NCI-H82 treated with DMSO at 0.1 percent for 48 hours (cell line): ENCODE measurements around the gene SMAP1.

Experiments
- DNase-seq: peaks from one replicate; lab custom pipeline; 2025; ENCODE audit not compliant: unreplicated experiment; lab: John Stamatoyannopoulos, UW

The SMAP1 gene

DNA sequence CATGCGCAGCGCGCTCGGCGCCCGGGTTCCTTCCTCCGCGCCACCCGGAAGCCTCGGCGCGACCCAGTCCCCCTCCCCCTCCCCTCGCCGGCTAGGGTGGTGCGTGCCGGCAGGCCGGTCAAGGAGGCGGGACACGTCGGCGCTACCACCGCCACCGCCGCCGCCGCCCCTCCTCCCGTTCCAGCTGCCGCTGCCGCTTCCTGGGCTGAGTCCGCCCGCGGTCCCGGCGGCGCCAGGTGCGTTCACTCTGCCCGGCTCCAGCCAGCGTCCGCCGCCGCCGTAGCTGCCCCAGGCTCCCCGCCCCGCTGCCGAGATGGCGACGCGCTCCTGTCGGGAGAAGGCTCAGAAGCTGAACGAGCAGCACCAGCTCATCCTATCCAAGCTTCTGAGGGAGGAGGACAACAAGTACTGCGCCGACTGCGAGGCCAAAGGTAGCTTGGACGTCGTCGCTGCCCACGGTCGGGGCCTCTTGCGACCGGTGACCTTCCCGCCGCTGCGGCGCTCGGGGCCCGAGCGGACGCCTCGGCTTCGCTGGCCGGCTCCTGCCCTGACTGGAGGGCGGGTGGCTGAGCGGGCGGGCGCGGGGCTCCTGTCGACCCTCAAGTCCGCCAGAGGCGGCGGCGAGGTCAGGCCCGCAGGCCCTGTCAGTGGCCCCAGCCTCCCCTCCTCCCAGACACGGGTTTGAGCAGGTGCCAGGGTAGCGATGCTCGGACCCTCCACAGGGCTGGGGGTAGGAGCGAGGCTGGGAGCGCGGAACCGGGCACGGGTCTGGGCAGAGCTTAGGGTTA is at the start of gene SMAP1:
SMAP1 (plus strand) TSS at position 173 of the 788 bp plus-strand sequence; CDS start at position 314, 141 bp downstream.
- peak; percentile 62 for DNase-seq

DNA sequence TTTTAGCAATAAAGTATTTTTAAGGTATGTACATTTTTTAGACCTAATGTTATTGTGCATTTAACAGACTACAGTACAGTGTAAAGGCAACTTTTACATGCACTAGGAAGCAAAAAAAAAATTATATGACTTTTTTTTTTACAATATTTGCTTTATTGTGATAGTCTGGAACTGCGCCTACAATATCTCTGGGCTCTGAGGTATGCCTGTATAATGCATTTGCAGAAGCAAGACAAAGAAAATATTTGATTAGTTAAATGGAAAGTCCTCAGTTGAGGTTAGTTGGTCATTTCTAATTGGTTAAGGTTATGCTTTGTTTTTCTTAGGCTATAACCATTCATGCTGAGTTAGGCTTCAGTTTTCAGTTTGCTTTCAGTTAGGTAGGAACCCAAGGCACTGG is 46.9 kb upstream of the SMAP1 start:
- DNase-seq: no peak

DNA sequence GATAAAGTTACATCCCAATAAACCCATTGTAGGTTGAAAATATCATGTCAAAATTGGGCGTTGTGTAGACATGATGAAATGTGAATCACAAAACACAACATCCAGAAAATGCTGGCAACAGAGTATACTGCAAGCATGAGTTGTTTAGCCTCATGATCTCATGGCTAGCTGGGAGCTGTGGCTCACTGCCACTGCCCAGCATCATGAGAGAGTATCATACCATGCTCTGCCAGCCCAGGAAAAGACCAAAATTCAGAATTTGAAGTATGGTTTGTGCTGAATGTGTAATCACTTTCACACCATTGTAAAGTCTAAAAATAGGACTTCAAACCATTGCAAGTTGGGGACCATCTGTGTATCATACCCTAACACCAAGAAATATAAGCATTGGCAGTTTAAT is 45.2 kb upstream of the SMAP1 start:
- DNase-seq: no peak

DNA sequence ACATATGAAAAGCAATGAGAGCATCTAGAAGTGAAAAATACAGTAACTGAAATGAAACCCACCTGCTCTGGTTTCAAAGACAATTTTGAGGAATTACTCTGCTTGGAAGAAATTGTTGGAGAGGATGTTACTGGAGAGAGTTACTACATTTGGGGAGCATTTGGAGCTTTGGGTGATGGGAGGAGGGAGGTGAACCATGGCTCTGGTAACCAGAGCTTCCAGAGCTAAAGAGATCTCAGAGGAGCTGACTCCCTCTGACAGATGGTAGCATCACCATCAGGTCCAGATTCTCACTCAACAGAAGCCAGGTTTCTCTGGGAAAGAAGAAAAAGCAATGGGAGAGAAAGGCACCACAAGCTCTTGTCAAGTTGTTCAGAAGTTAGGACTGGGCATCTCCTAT is 42.2 kb upstream of the SMAP1 start:
- DNase-seq: no peak

DNA sequence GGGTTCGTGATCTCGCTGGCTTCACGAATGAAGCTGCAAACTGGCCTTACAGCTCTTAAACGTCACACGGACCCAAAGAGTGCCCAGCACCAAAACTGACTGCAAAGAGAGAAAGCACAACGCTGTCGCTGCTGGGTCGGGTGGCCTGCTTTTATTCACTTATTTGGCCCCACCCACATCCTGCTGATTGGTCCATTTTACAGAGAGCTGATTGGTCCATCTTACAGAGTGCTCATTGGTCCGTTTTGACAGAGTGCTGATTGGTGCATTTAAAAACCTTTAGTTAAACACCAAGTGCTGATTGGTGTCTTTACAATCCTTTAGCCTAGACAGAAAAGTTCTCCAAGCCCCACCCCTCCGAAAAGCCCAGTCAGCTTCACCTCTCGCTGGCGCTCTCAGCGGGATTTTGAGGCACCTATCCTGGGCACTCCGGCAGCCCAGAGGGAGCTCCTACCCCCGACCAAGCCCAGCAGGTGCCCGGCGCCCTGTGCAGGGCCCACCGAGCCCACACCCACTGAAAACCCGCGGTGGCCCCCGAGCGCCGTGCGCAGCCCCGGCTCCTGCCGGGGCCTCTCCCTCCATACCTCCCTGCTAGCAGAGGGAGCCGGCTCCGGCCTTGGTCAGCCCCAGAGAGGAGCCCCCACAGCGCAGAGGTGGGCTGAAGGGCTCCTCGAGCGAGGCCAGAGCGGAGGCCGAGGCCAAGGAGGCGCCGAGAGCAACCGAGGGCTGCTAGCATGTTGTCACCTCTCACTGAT is 40.0 kb upstream of the SMAP1 start:
- no peak for DNase-seq

DNA sequence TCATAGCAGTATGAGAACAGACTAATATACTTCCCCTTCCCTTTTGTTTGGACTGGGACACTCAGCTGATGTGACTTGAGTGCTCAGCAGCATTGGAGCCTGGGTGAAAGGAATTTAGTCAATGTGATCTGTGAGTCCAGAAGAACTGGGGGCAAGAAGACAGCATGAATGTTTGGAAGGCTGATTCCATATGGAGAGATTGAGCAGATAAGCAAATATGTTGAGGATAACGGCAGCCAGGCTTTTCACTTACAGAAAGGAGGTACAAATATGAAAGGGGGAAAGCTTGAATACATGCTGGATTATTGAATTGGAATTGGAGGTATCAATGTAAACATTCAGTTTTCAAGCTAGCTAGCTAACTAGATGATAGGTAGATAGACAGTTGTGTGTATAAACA is 37.8 kb upstream of the SMAP1 start:
- no peak for DNase-seq

DNA sequence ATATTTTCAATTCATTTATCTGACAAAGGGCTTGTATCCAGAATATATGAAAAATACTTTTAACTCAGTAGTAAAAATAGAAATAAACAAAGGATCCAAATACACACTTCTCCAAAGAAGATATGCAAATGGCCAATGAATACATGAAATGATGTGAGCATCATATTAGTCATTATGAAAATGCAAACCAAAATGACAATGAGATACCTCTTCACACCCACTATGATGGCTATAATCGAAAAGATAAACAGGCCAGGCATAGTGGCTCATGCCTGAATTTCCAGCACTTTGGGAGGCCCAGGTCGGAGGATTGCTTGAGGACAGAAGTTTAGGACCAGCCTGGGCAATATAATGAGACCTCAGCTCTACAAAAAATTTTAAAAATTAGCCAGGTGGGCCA is 33.8 kb upstream of the SMAP1 start:
- DNase-seq: no peak

DNA sequence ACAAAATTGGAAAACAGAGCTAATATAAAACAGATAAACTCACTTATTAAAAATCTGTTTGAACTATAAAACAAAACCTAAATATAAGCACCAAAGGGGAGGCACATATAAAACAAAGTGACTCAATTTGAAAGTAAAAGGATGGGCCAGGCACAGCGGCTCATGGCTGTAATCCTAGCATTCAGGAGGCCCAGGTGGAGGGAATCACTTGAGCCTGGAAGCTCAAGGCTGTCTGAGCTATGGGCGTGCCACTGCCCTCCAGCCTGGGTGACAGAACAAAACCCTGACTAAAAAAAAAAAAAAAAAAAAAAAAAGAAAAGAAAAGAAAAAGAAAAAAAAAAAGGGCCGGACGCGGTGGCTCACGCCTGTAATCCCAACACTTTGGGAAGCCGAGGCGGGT is 31.1 kb upstream of the SMAP1 start:
- no peak for DNase-seq

DNA sequence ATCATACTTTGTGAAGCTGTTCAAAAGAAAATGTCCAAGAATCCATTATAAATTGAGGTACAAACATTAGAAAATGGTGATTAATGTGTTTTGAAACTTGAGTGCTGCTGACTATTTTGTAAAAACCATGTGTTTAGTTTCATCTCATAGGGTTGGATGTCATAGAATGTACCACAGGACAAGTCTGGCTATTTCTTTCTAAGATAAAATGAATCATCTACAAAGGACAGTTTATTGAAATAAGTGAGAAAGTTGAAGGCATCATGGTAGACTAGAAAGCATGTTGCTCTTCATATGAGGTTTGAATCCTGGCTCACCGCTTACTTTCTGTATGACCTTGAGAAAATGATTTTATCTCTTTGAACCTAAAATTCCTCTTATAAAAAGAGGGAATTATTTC is 29.2 kb upstream of the SMAP1 start:
- no peak for DNase-seq

DNA sequence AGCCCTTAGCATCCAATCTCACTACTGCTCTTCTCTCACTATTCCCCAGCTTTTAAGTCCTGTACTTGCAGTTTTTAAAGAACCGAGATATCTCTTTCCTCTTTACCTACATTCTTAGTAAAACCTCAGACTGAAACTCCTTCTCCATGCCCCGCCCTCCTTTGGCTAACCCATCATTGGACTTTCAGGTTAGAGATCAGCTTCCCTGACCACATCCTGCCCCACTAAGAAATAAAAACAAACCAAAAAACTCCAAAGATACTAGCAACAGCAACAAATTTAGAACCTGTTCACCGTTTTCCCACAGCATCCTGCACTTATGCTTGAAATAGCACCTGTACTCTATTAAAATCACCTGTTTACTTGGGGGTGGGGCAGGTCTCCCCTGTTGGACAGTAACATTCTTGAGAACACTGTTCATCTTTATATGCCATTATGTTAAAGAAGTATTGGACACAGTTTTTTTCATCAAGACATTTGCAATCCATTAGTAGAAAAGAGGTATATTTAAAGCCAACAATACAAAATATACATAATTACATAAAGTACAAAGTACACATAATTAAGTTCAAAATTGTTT is 16.3 kb upstream of the SMAP1 start:
- DNase-seq: no peak

DNA sequence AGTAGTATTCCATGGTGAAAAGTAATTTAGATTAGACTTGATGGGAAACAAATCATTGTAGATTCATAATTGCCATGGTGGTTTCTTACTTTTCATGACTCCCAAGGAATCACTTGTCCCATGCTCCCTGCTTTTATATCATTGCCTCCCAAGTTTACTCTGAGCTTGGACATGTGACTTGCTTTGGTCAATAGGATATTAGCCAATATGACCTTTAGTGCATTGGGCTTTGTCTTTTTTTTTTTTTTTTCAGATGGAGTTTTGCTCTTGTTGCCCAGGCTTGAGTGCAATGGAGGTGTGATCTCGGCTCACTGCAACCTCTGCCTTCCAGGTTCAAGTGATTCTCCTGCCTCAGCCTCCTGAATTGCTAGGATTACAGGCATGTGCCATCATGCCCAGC is 15.5 kb upstream of the SMAP1 start:
- DNase-seq: no peak

DNA sequence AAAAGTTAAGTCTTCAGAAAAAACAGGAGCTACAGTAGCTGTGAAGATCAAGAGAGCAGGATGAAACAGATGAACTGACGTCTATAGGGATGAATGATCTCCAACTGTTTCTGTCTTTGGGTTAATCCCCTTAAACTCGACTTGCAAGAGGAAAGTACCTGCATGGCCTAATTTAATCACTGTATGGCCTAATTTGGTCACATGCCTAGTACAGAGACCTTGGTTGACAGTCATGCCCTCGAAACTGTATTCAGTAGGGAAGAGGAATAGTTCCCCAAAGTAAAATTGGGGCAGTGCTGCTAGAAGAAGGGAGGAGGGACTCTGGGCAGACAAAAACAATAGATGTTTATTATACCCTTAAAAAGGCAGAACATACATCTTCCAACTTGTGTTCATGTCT is 10.0 kb upstream of the SMAP1 start:
- DNase-seq: peak; percentile 70

DNA sequence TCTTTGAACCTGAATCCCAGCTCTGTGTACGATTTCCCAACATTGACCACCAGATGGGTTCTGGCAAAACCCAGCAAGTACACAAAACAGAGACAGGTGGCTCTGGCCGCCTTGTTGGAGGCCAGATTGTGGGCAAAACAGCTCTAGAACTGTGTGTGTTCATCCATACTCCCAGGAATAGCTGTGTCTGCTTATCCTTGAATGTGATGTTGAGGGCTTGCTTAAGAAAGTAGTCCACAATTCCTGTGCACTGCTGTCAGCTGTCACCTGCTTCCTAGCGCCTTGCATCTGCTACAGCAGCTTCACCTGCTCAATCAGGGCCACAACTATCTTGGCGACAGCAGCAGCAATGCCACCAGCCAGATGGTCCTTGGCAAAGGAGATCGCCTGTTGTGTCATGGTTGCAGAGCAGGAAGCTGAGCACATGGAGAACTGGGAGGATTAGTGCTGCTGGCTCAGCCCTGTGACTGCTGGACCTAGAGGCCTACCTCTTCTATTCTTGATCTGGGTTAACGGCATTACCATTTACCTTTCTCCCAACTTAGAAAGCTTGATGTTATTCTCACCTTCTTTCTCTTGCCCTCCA is 3.7 kb upstream of the SMAP1 start:
- DNase-seq: peak; percentile 5

DNA sequence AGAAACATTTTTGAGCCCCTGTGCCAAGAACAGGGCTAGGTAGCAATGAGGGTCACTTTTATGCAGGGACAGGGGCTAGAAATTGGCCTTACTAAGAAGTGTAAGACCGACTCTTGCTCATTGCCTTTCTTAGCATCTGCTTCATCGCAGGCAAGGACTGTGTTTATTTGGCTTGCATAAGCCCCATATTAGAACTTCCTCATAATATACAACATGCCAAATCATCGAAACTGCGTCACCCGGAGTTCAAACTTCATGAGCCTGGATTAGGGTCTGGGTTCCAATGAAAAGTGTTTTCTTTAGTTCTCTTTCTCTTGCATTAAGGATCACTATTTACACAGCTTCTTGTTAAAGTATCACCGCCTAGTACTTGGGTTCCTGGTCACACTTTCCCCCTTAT is 977 bp upstream of the SMAP1 start:
- DNase-seq: no peak

DNA sequence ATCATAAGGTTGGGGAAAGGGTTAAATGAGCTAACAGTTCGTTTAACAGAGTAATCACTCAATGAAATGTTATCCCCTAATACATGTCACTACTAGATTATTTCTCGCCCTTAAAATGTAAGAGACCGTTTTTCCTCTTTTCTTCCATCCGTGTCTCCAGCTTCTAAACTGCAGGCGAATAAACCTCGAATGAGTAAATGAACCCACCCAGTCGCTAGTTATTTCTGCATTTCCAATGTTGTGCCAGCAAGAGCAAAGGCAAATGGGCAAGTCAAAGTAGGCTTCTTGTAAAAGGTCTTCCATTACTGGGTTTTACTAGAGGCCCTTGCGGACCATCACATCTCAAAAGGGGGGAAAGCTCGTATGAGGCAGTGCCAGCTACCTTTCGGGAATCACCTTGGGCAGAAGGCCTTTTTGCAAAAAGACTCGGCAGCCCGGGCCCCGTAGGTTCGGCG is 400 bp upstream of the SMAP1 start:
- no peak for DNase-seq

DNA sequence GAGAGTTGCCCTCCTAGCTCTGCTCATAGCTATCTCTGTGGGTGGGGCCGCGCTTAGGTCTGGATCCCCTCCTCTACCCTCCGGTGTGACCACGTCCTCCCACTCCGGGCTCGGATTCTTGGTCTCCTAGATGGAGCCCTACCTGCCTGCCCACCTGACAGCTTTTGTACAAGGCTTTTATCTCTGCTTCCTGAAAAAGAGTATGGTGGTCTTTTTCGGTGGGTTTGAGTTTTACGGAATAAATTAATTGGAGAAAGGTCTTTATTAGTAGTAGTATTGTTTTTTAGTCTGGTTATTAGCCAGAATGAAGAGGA is 773 bp downstream of the SMAP1 start:
- DNase-seq: peak; percentile 28

DNA sequence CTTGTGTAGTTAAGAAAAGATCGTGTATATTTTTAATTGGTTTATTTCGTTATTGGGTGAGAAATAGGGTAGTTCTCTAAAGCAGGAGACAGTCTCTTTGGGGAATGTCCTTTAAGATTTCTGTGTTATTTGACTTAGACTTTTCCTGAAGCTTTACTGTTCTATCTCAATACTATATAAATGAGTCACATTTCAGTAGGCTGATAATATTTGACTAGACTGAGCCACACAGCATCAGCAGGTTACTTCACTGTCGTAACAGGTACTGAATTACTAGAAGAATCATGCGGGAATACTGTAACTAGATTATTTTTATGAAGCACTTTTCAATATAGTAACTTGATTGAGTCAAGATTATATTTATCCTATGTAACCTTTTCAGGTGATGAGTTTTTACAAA is 1.4 kb downstream of the SMAP1 start:
- DNase-seq: no peak

DNA sequence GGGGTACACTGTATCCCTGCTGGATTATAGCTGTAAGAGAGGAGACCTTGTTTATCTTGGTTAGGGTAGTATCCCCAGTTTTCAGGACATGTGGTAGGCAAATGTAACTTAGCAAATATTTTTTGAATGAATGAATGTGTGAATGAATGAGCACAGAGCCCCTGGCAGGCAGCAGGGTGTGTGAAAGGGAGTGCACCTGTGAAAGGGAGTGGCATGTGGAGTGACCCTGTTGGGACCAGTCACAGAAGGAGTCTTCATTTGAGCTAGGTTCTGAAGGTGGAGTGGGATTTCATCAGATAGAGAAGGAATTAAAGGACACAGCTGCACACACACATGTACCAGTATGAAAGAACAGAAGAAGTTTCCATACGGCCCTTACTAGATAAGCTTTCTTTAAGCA is 4.9 kb downstream of the SMAP1 start:
- no peak for DNase-seq

DNA sequence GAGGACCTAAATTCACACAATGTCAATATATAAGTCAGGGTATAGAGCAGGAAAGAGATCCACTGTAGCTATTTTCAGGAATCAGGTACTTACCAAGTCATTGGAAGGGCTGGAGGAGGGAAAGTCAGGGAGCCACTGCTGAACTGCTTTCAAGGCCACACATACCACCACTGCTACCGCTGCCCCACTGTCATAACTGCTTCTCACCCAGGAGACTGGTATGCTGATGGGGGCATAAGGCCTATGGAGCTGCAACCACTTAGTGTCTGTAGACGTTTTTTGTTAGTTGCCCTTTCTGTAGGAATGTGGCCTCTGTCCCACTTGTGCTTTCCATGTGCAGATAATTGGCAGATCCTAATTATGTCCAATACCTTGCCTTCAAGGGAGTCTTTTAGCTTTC is 5.4 kb downstream of the SMAP1 start:
- DNase-seq: no peak

DNA sequence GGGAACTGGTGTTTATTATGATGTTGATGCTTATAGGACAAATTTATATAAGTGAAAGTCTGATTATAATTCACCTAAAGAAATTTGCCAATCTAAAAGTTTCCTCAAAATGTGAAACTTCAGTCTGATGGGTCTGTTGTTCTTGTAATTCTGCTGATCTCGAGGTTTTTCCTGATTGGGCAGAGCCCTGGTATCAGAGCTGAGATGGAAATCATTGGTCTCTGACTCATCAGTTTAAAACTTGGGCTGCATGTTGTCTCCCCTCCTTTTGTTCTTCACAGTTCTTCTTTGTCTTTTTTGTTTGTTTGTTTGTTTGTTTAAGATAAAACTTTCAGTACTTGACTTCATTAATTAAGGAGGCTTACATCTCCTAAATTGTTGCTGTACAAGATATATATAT is 5.9 kb downstream of the SMAP1 start:
- no peak for DNase-seq

DNA sequence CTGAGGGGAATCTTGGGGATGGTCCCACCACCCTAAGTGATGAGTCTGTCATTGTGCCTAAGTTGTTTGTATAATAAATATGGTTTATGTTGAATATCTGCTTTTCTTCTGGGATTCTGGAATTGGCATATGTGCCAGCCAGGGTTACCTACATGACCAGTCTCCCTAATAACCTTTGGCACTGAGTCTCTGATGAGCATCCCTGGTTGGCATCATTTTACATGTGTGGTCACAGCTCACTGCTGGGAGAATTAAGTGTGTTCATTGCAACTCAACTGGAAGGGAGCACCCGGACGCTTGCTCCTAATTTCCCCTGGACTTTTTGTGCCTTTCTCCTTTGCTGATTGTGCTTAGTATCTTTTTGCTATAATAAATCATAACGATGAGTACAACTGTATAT is 8.1 kb downstream of the SMAP1 start:
- no peak for DNase-seq

DNA sequence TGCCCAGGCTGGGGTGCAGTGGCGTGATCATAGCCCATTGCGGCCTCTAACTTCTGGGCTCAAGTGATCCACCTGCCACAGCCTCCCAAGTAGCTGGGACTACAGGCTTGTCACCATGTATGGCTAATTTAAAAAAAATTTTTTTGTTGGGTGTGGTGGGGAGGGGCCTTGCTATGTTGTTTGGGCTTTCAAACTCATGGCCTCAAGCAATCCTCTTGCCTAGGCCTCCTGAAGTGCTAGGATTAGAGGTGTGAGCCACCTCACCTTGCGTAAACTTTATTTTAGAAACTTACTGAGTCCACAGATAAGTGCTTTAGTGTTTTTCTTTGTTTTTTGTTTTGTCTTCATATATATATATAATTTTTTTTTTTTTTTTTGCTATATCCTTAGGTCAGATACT is 9.1 kb downstream of the SMAP1 start:
- no peak for DNase-seq
